Measurements from ENCODE around the gene FBXO11. TPM values are rescaled to one million over a fixed set of nuclear protein-coding genes. Genes with fewer than 3 reads are reported as not detected.

Gene FBXO11
- total RNA-seq, 1 donor from 2014 or later: 43.2 TPM

- DNase-seq (ENCODE audit: extremely low read depth, low read depth, low spot score): no peak
Measured at GRCh38 chr2:47741101-47741500, 165.2 kb downstream of the FBXO11 start.

Other genes starting within 250 kb of the FBXO11 start
- gene MSH6, start 123.4 kb downstream of the FBXO11 start, total RNA-seq: 33.4 and 36.4 TPM in 2 replicates